Measurements from ENCODE around the gene GPR89A. TPM values are rescaled to one million over a fixed set of nuclear protein-coding genes. Genes with fewer than 3 reads are reported as not detected.
"Not testable (repeated sequence)": the region's sequence is repeated elsewhere in the genome, so short reads cannot be mapped to it uniquely, and the experiment has no call there.

Gene GPR89A
- total RNA-seq, 1 experiment from 2014 or later, result 44.9 TPM

- H3K4me3 ChIP-seq (ENCODE audit: low read length); H3K9me2 ChIP-seq (replicated peaks; ENCODE audit: insufficient read depth, low read length); H3K4me2 ChIP-seq (ENCODE audit: low read depth, low read length, poor library complexity, severe bottlenecking); H2AFZ ChIP-seq (ENCODE audit: low read length); H3K27ac ChIP-seq (ENCODE audit: low read length); H3K27me3 ChIP-seq (ENCODE audit: low read length); H3K79me2 ChIP-seq (ENCODE audit: low read length); H4K20me1 ChIP-seq (ENCODE audit: insufficient read depth, low read depth, low read length); H3K4me1 ChIP-seq (ENCODE audit: low read length); H3K9ac ChIP-seq (ENCODE audit: low read length); H3K36me3 ChIP-seq (ENCODE audit: insufficient read depth, low read length); H3K9me3 ChIP-seq (ENCODE audit: low read length): not testable (repeated sequence)
- DNase-seq, result peak; percentile 39
Measured at GRCh38 chr1:145662502-145662901, 54.7 kb downstream of the GPR89A start.

- H2AFZ ChIP-seq (ENCODE audit: low read length); H4K20me1 ChIP-seq (ENCODE audit: insufficient read depth, low read depth, low read length); H3K36me3 ChIP-seq (ENCODE audit: insufficient read depth, low read length); H3K4me2 ChIP-seq (ENCODE audit: low read depth, low read length, poor library complexity, severe bottlenecking); H3K4me1 ChIP-seq (ENCODE audit: low read length); DNase-seq; H3K9me3 ChIP-seq (ENCODE audit: low read length); H3K79me2 ChIP-seq (ENCODE audit: low read length); H3K4me3 ChIP-seq (ENCODE audit: low read length); H3K27ac ChIP-seq (ENCODE audit: low read length); H3K9ac ChIP-seq (ENCODE audit: low read length); H3K9me2 ChIP-seq (replicated peaks; ENCODE audit: insufficient read depth, low read length); H3K27me3 ChIP-seq (ENCODE audit: low read length): not testable (repeated sequence)
Measured at GRCh38 chr1:145665015-145665414, 57.2 kb downstream of the GPR89A start.

GRCh38 chr1:145670995-145671745, 63.4 kb downstream of the GPR89A start:
- not testable (repeated sequence) for H3K27me3 ChIP-seq (ENCODE audit: low read length); H3K4me3 ChIP-seq (ENCODE audit: low read length); H3K9ac ChIP-seq (ENCODE audit: low read length); H2AFZ ChIP-seq (ENCODE audit: low read length); H3K4me1 ChIP-seq (ENCODE audit: low read length); H4K20me1 ChIP-seq (ENCODE audit: insufficient read depth, low read depth, low read length); H3K4me2 ChIP-seq (ENCODE audit: low read depth, low read length, poor library complexity, severe bottlenecking); H3K9me2 ChIP-seq (replicated peaks; ENCODE audit: insufficient read depth, low read length); H3K36me3 ChIP-seq (ENCODE audit: insufficient read depth, low read length); H3K79me2 ChIP-seq (ENCODE audit: low read length); H3K9me3 ChIP-seq (ENCODE audit: low read length); DNase-seq; H3K27ac ChIP-seq (ENCODE audit: low read length)

GRCh38 chr1:145673217-145673616, 65.4 kb downstream of the GPR89A start:
- H3K9me2 ChIP-seq (replicated peaks; ENCODE audit: insufficient read depth, low read length); H3K4me3 ChIP-seq (ENCODE audit: low read length); H4K20me1 ChIP-seq (ENCODE audit: insufficient read depth, low read depth, low read length); H3K27ac ChIP-seq (ENCODE audit: low read length); H2AFZ ChIP-seq (ENCODE audit: low read length); H3K36me3 ChIP-seq (ENCODE audit: insufficient read depth, low read length); H3K27me3 ChIP-seq (ENCODE audit: low read length); H3K9me3 ChIP-seq (ENCODE audit: low read length); H3K4me1 ChIP-seq (ENCODE audit: low read length); H3K4me2 ChIP-seq (ENCODE audit: low read depth, low read length, poor library complexity, severe bottlenecking); DNase-seq; H3K79me2 ChIP-seq (ENCODE audit: low read length); H3K9ac ChIP-seq (ENCODE audit: low read length): not testable (repeated sequence)

- H3K4me3 ChIP-seq (ENCODE audit: low read length); H3K4me2 ChIP-seq (ENCODE audit: low read depth, low read length, poor library complexity, severe bottlenecking); H3K9ac ChIP-seq (ENCODE audit: low read length); H3K27me3 ChIP-seq (ENCODE audit: low read length); H3K36me3 ChIP-seq (ENCODE audit: insufficient read depth, low read length); H3K27ac ChIP-seq (ENCODE audit: low read length); DNase-seq; H4K20me1 ChIP-seq (ENCODE audit: insufficient read depth, low read depth, low read length); H3K79me2 ChIP-seq (ENCODE audit: low read length); H3K9me3 ChIP-seq (ENCODE audit: low read length); H3K9me2 ChIP-seq (replicated peaks; ENCODE audit: insufficient read depth, low read length); H3K4me1 ChIP-seq (ENCODE audit: low read length); H2AFZ ChIP-seq (ENCODE audit: low read length): not testable (repeated sequence)
Measured at GRCh38 chr1:145684858-145685257, 77.1 kb downstream of the GPR89A start.

- H3K9ac ChIP-seq (ENCODE audit: low read length); H3K36me3 ChIP-seq (ENCODE audit: insufficient read depth, low read length); H3K79me2 ChIP-seq (ENCODE audit: low read length); H3K27ac ChIP-seq (ENCODE audit: low read length); H3K4me1 ChIP-seq (ENCODE audit: low read length); H3K4me2 ChIP-seq (ENCODE audit: low read depth, low read length, poor library complexity, severe bottlenecking); H4K20me1 ChIP-seq (ENCODE audit: insufficient read depth, low read depth, low read length); H3K4me3 ChIP-seq (ENCODE audit: low read length); DNase-seq; H2AFZ ChIP-seq (ENCODE audit: low read length); H3K9me2 ChIP-seq (replicated peaks; ENCODE audit: insufficient read depth, low read length); H3K27me3 ChIP-seq (ENCODE audit: low read length); H3K9me3 ChIP-seq (ENCODE audit: low read length): not testable (repeated sequence)
Measured at GRCh38 chr1:145686078-145686477, 78.3 kb downstream of the GPR89A start.

- Histone ChIP-seq H3K36me3 (ENCODE audit: insufficient read depth, low read length) (no peaks in the 10 kb centered on the region), H3K27ac (ENCODE audit: low read length) (no peak overlapping the region), H3K4me2 (ENCODE audit: low read depth, low read length, poor library complexity, severe bottlenecking) (no peak overlapping the region)
Measured at GRCh38 chr1:145688328-145688727, 80.5 kb downstream of the GPR89A start.

GRCh38 chr1:145688924-145689323, 81.1 kb downstream of the GPR89A start:
- H3K4me2 ChIP-seq (ENCODE audit: low read depth, low read length, poor library complexity, severe bottlenecking), result no peak overlapping the region
- no peaks in the 10 kb centered on the region for H3K9me3 ChIP-seq (ENCODE audit: low read length)
- no peak overlapping the region for H3K27ac ChIP-seq (ENCODE audit: low read length)

More at GRCh38 chr1:145688328-145688727, 80.5 kb downstream of the GPR89A start:
- Histone ChIP-seq H3K79me2 (ENCODE audit: low read length) (no peaks in the 10 kb centered on the region), H3K9ac (ENCODE audit: low read length) (no peak overlapping the region), H3K9me3 (ENCODE audit: low read length) (no peaks in the 10 kb centered on the region), H3K4me3 (ENCODE audit: low read length) (no peak overlapping the region), H3K9me2 (replicated peaks; ENCODE audit: insufficient read depth, low read length) (no peaks in the 10 kb centered on the region), H2AFZ (ENCODE audit: low read length) (no peak overlapping the region), H4K20me1 (ENCODE audit: insufficient read depth, low read depth, low read length) (no peaks in the 10 kb centered on the region), H3K27me3 (ENCODE audit: low read length) (no peaks in the 10 kb centered on the region), H3K4me1 (ENCODE audit: low read length) (no peaks in the 10 kb centered on the region)
- no peak for DNase-seq

GRCh38 chr1:145689922-145690321, 82.1 kb downstream of the GPR89A start:
- no peak overlapping the region for H3K4me3 ChIP-seq (ENCODE audit: low read length)
- no peaks in the 10 kb centered on the region for H3K36me3 ChIP-seq (ENCODE audit: insufficient read depth, low read length)
- no peaks in the 10 kb centered on the region for H3K4me1 ChIP-seq (ENCODE audit: low read length)
- H3K9me3 ChIP-seq (ENCODE audit: low read length), result no peaks in the 10 kb centered on the region
- H3K4me2 ChIP-seq (ENCODE audit: low read depth, low read length, poor library complexity, severe bottlenecking), result no peak overlapping the region
- H3K9me2 ChIP-seq (replicated peaks; ENCODE audit: insufficient read depth, low read length), result no peaks in the 10 kb centered on the region
- no peak overlapping the region for H3K27ac ChIP-seq (ENCODE audit: low read length)
- no peak overlapping the region for H2AFZ ChIP-seq (ENCODE audit: low read length)
- no peak overlapping the region for H3K9ac ChIP-seq (ENCODE audit: low read length)
- H3K27me3 ChIP-seq (ENCODE audit: low read length), result no peaks in the 10 kb centered on the region
- DNase-seq, result no peak
- no peaks in the 10 kb centered on the region for H4K20me1 ChIP-seq (ENCODE audit: insufficient read depth, low read depth, low read length)
- H3K79me2 ChIP-seq (ENCODE audit: low read length), result no peaks in the 10 kb centered on the region

More at GRCh38 chr1:145688924-145689323, 81.1 kb downstream of the GPR89A start:
- DNase-seq, result no peak
- H3K79me2 ChIP-seq (ENCODE audit: low read length), result no peaks in the 10 kb centered on the region
- no peaks in the 10 kb centered on the region for H4K20me1 ChIP-seq (ENCODE audit: insufficient read depth, low read depth, low read length)
- H3K9me2 ChIP-seq (replicated peaks; ENCODE audit: insufficient read depth, low read length), result no peaks in the 10 kb centered on the region
- H2AFZ ChIP-seq (ENCODE audit: low read length), result no peak overlapping the region
- no peak overlapping the region for H3K4me3 ChIP-seq (ENCODE audit: low read length)
- H3K4me1 ChIP-seq (ENCODE audit: low read length), result no peaks in the 10 kb centered on the region
- H3K9ac ChIP-seq (ENCODE audit: low read length), result no peak overlapping the region
- H3K36me3 ChIP-seq (ENCODE audit: insufficient read depth, low read length), result no peaks in the 10 kb centered on the region
- H3K27me3 ChIP-seq (ENCODE audit: low read length), result no peaks in the 10 kb centered on the region
